ENCODE results near the gene ELAPOR1. TPM values are rescaled to one million over a fixed set of nuclear protein-coding genes. Genes with fewer than 3 reads are reported as not detected.
A peak's percentile ranks its signal among the peaks of the same experiment; 100 is the strongest.

ELAPOR1 gene
- total RNA-seq, 1 donor from 2014 or later, result 0.83 TPM

GRCh38 chr1:109149874-109150601 lies 36.1 kb downstream of the ELAPOR1 start:
- no peak for TF ChIP-seq CTCF (IDR thresholded peaks at IDR 0.05)
- no peak overlapping the region for H3K4me3 Mint-ChIP-seq (ENCODE audit: unreplicated experiment)
- no peaks in the 10 kb centered on the region for H3K36me3 Mint-ChIP-seq (ENCODE audit: unreplicated experiment)
- DNase-seq (ENCODE audit: extremely low spot score, unreplicated experiment), result no peak
- H3K9me3 Mint-ChIP-seq (ENCODE audit: unreplicated experiment), result no peaks in the 10 kb centered on the region
- H3K4me1 Mint-ChIP-seq (ENCODE audit: unreplicated experiment), result peaks cover 9% of the 10 kb centered on the region
- H3K27ac Mint-ChIP-seq (ENCODE audit: unreplicated experiment), result no peak overlapping the region
- H3K27me3 Mint-ChIP-seq (ENCODE audit: unreplicated experiment), result no peaks in the 10 kb centered on the region

GRCh38 chr1:109151146-109151990 lies 37.5 kb downstream of the ELAPOR1 start:
- peak overlapping the region; percentile 66 for H3K27ac Mint-ChIP-seq (ENCODE audit: unreplicated experiment)
- no peak overlapping the region for H3K4me3 Mint-ChIP-seq (ENCODE audit: unreplicated experiment)
- no peak for DNase-seq (ENCODE audit: extremely low spot score, unreplicated experiment)
- H3K27me3 Mint-ChIP-seq (ENCODE audit: unreplicated experiment), result no peaks in the 10 kb centered on the region
- peaks cover 9% of the 10 kb centered on the region for H3K4me1 Mint-ChIP-seq (ENCODE audit: unreplicated experiment)
- TF ChIP-seq CTCF (IDR thresholded peaks at IDR 0.05), result no peak
- H3K9me3 Mint-ChIP-seq (ENCODE audit: unreplicated experiment), result no peaks in the 10 kb centered on the region
- H3K36me3 Mint-ChIP-seq (ENCODE audit: unreplicated experiment), result no peaks in the 10 kb centered on the region

DNA sequence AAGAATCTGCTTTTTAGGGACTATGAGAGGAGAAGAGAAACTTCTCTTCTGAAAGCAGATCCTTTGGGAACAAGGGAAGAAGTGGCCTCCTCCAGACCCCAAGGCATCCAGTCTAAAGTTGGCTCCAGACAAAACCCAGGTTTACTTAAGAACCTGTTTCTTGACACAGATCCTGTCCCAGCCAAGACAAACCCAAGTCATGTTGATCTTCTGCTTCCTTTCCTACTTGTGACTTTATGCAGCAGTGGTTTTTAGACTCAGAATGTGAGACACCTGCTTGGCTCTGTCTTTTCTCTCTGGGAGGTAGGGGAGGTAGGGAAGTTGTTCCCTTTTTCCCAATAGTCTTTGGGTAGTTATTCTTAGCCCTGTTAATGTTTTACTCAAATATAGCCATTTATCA lies 38.3 kb downstream of the ELAPOR1 start:
- Mint-ChIP-seq H3K9me3 (ENCODE audit: unreplicated experiment) (no peaks in the 10 kb centered on the region), H3K27me3 (ENCODE audit: unreplicated experiment) (no peaks in the 10 kb centered on the region), H3K36me3 (ENCODE audit: unreplicated experiment) (no peaks in the 10 kb centered on the region), H3K4me1 (ENCODE audit: unreplicated experiment) (peaks cover 9% of the 10 kb centered on the region), H3K4me3 (ENCODE audit: unreplicated experiment) (no peak overlapping the region), H3K27ac (ENCODE audit: unreplicated experiment) (no peak overlapping the region)
- DNase-seq (ENCODE audit: extremely low spot score, unreplicated experiment), result no peak
- no peak for TF ChIP-seq CTCF (IDR thresholded peaks at IDR 0.05)

DNA sequence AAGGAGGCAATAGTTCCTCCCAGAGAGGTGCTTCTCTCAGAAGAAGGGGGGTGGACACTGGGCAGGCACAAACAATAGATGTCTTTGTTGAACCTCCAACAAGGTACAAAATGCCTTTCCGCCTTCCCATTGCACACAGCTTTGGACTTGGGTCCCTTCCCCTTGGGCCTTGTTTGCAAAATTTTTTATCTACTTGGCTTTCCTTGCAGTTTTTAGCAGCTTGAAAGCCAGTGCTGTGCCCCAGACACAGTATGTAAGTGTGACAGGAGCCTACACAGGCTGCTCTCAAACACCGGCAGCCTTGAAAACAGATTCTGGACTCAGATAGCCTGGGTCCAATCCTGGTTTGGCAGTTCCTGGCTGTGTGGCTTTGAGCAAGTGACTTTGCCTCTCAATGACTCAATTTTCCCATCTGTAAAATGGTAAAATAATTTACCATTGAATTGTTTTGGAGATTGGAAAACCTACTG lies 43.0 kb downstream of the ELAPOR1 start:
- no peak overlapping the region for H3K4me3 Mint-ChIP-seq (ENCODE audit: unreplicated experiment)
- DNase-seq (ENCODE audit: extremely low spot score, unreplicated experiment), result no peak

More for the DNA sequence above, 43.0 kb downstream of the ELAPOR1 start:
- H3K27me3 Mint-ChIP-seq (ENCODE audit: unreplicated experiment), result no peaks in the 10 kb centered on the region
- H3K36me3 Mint-ChIP-seq (ENCODE audit: unreplicated experiment), result no peaks in the 10 kb centered on the region
- H3K27ac Mint-ChIP-seq (ENCODE audit: unreplicated experiment), result no peak overlapping the region
- no peak for TF ChIP-seq CTCF (IDR thresholded peaks at IDR 0.05)
- peaks cover 6% of the 10 kb centered on the region for H3K4me1 Mint-ChIP-seq (ENCODE audit: unreplicated experiment)
- H3K9me3 Mint-ChIP-seq (ENCODE audit: unreplicated experiment), result no peaks in the 10 kb centered on the region
